Measurements from ENCODE around the gene WDR7.
A peak's percentile ranks its signal among the peaks of the same experiment; 100 is the strongest.

WDR7 gene

GRCh38 chr18:56992777-56993176, 341.6 kb downstream of the WDR7 start:
- no peak for DNase-seq (ENCODE audit: low spot score)

DNA sequence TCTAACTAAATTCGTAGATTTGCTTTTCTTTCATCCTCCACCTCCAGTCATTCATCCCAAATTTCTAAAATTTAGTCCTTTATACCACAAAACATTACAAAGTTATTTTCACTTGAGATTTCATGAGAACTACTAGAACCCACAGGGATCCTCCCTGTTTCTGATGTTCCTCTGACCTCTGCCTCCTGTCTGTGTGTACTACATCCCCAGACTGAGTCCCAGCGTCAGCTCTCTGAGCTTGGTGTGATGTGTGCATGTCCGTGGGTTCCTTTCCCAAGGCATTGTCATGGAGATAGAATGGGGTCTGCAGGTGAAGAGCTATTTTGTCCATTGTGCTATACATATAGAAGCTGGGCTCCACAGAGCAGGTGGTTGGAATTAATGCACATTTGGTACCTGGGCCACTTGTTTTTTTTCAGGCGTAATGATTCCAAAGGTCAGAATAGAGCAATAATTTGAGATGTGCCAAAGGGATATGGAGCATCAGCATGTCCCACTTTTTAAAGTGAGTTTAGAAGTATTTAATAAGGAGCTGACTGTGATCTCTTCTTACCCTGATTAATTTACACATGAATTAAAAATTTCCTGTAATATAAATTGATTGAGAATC, 344.5 kb downstream of the WDR7 start:
- no peak for DNase-seq (ENCODE audit: low spot score)

GRCh38 chr18:56997200-56997599, 346.0 kb downstream of the WDR7 start:
- no peak for DNase-seq (ENCODE audit: low spot score)

DNA sequence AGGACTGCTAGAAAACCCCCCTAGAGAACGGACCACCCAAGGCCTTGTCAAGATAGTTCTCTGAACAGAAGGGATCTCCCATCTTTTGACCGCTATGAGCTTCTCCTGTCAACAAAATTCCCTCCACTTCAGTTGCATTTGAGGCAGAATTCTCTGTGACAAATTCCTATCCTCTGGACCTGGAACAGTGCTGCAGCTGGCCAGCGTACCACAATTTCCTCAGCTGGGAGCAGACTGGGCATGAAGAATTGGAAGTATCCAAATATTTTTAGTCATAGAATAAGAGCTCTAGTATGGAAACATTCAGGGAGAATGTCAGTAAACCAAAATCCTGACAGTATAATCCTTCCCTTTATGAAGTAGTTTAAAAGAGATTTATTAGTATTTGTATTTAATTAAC, 348.7 kb downstream of the WDR7 start:
- no peak for DNase-seq (ENCODE audit: low spot score)

GRCh38 chr18:57002627-57003026, 351.5 kb downstream of the WDR7 start:
- DNase-seq (ENCODE audit: low spot score) = no peak

- no peak for DNase-seq (ENCODE audit: low spot score)
These were observed 352.2 kb downstream of the WDR7 start for GRCh38 chr18:57003342-57003741.

DNA sequence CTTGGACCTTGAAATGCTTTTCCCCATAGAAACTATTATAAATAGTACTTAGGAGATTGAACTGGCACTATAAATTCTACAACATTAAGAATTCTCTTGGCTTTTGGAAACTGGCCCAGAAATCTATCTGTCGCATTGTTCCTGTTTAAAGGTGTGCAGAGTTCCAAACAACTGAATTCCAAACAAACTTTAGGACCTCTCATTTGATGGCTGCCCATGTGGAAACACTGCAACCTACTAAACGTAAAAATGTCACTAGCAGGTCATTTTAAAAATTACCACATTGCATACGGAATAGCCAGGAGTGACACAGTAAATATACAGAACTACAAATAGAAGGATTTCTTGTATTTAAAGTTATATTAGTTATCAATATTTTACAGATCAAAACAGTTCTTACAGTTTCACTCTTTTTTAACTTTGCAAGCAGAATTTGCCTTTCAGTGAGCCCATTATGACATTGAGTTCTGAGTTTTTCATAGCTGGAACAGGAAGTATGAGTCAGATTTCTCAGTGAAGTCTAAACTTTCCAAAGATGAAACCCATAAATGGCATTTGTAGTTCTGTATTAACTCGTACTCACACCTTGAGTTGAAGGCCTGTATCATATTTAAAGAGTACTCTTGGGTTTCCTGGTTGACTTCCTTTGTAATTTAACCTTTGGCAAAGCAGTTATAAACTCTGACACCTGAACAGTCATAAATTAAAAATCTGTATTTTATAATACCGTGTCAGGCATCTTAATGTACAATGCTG, 353.4 kb downstream of the WDR7 start:
- DNase-seq (ENCODE audit: low spot score) = peak; percentile 69

GRCh38 chr18:57008001-57008686, 357.0 kb downstream of the WDR7 start:
- DNase-seq (ENCODE audit: low spot score) = no peak

DNA sequence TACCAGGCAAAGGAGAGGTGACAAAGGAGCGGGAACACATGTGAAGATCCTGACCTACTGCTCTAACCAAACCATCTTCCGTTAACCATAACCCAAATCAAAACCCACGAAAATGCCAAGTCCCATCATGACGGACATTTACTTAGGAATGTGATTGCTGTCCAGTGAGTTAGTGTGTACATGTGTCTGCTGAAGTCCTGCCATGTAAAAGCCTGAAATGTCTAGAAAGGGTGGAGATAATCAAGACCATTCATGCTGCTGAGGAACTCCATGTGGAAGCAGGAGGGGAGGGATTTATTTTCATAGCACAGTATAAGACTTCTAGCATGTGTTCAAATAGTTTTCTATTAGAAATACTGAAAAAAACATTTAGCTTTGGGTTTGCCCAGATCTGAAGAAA, 358.7 kb downstream of the WDR7 start:
- DNase-seq (ENCODE audit: low spot score) = no peak

DNA sequence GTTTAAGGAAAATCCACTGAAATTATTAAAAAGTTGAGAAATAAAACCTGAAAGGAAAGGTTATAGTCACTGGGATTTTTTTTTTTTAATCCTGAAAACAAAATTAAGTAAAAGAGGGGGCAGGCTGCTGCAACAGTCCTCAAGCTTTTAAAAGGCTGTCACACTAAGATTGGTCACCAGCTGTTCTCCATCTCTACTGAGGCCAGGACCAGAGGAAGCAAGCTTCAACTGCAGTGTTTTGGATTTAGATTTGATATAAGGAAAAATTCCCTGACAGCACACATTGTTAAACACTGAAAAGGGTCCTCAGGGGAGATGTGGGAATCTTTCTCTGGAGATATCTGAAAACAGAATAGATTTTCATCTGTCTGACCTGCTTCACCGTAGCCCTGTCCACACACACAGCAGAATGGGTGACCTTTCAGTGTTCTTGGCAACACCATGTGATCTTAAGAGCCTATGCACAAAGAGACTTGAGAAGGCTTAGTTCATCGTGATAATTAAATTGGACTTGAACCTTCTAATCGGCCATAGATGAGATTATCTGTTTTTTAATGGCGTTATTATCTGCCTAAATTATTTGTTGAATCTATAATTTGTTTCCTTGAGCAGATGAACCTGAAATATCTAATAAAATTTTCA, 363.7 kb downstream of the WDR7 start:
- DNase-seq (ENCODE audit: low spot score) = no peak

DNA sequence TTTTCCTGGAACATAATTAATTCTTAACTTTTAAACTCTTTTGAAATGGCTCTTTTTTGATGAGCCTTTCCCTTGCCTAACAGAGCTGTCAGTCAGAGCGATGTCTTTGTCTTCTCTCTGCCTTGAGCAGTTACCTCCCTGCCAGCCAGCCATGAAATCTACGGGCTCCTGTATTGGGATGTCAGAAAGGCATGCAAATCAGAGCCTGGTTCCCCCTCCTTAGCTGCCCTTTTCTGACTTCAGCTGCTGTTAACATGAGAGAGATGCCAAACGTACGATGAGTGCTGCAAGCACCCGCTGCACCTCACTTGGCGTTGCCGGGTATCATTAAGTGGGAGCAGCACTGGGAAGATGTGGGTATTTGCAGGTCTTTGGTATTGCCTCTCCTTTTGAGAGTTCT, 364.3 kb downstream of the WDR7 start:
- no peak for DNase-seq (ENCODE audit: low spot score)

- DNase-seq (ENCODE audit: low spot score) = no peak
These were observed 367.7 kb downstream of the WDR7 start for GRCh38 chr18:57018845-57019244.

GRCh38 chr18:57022716-57023115, 371.6 kb downstream of the WDR7 start:
- DNase-seq (ENCODE audit: low spot score) = no peak

- DNase-seq (ENCODE audit: low spot score) = no peak
These were observed 372.2 kb downstream of the WDR7 start for GRCh38 chr18:57023275-57023882.

GRCh38 chr18:57025540-57025939, 374.4 kb downstream of the WDR7 start:
- DNase-seq (ENCODE audit: low spot score) = no peak

DNA sequence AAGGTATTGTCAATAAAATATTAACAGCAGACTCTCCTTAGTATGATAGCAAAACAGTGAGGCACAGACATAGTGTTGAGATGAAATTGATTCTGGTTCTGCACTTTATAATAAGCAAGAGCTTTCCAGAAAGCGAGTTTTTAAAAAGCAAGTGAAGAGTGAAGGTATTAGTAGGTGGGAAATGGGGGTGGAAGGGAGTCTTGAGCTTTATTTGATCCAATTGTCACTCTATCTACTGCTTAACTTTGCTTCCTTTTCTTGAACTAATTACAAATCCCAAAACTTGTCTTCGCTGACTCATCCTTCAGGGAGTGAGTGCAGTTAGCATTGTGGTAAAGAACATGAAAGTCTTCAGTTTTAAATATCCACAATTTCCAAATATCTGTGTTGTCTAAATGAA, 375.2 kb downstream of the WDR7 start:
- DNase-seq (ENCODE audit: low spot score) = no peak

GRCh38 chr18:57027190-57027708, 376.1 kb downstream of the WDR7 start:
- DNase-seq (ENCODE audit: low spot score) = no peak

DNA sequence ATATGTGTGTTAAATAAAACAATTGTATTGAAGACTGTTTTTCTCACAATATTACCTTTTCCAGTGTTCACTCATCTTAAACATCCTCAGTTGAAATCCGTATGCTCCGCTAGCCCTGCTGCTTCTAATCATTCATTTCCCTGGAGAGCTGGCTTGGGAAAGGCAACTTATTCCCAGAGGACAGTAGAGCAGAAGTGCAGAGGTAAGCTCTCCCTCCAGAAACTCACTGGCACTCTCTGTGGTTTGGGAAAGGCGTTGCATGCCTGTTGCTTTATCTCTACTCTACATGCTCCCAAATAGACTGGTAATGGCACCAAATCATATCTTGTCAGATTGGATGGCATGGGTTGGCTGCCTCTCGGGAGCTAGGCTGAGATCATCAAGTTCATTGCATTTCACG, 378.6 kb downstream of the WDR7 start:
- DNase-seq (ENCODE audit: low spot score) = no peak

DNA sequence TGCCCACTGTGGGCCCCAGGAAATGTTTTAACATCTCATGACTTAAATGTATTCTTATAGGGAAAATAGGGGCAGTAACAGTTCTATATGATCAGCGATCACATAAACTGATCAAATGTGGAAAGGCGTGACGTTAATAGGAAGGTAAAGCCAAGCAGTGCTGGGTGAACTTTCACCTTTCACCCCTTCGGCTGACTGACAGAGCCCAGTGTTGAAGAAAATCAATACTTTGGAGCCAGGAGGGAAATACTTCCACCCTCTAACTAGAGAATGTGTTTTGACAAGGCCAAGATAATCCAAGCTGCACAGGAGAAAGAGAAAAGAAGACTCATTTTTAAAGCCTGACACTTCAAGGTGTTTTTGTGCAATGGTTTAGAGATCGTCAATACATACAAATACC, 379.3 kb downstream of the WDR7 start:
- no peak for DNase-seq (ENCODE audit: low spot score)

DNA sequence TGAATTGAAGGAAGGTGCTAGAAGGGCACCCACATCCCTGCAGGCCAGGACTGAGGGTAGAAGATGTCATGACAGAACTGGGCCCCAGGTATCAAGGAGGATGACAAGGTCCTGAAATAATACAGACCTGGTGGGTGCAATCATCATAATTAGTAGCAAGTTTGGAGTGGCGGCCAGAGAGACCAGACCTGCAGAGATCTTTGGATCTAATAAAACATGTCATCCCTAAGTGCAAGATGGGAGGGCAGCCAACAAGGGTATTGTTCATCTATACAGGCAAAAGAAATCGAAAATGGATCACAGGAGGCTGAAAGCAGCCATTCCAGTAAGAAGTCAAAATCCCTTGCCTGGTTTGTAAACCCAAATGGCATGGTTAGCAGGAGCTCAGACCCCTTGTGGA, 384.4 kb downstream of the WDR7 start:
- DNase-seq (ENCODE audit: low spot score) = no peak

- no peak for DNase-seq (ENCODE audit: low spot score)
These were observed 387.2 kb downstream of the WDR7 start for GRCh38 chr18:57038395-57038794.

- no peak for DNase-seq (ENCODE audit: low spot score)
These were observed 389.0 kb downstream of the WDR7 start for GRCh38 chr18:57040175-57040574.

Data from RKO (cell line).